ENCODE data around the gene PHACTR3. TPM values are rescaled to one million over a fixed set of nuclear protein-coding genes. Genes with fewer than 3 reads are reported as not detected.

The PHACTR3 gene
- total RNA-seq, 1 experiment from 2014 or later: not detected

DNA sequence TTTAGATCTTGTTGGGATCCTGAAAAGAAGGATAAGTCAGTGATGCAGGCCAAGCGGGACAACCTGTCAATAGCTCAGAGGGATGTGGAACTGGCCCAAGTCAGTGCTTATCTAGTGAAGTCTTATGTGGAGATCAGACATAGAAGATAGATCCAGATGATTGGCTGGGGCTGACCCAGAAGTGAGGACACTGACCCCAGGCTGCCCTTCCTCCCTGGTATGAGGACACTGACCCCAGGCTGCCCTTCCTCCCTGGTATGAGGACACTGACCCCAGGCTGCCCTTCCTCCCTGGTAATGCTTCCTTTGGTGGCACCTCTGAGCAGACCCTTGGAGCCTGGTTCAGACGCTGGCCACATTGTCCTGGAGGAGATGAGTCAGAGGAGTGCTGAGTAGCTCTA is 159.7 kb downstream of the PHACTR3 start:
- TF ChIP-seq, protein P1, sequence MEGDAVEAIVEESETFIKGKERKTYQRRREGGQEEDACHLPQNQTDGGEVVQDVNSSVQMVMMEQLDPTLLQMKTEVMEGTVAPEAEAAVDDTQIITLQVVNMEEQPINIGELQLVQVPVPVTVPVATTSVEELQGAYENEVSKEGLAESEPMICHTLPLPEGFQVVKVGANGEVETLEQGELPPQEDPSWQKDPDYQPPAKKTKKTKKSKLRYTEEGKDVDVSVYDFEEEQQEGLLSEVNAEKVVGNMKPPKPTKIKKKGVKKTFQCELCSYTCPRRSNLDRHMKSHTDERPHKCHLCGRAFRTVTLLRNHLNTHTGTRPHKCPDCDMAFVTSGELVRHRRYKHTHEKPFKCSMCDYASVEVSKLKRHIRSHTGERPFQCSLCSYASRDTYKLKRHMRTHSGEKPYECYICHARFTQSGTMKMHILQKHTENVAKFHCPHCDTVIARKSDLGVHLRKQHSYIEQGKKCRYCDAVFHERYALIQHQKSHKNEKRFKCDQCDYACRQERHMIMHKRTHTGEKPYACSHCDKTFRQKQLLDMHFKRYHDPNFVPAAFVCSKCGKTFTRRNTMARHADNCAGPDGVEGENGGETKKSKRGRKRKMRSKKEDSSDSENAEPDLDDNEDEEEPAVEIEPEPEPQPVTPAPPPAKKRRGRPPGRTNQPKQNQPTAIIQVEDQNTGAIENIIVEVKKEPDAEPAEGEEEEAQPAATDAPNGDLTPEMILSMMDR (conservative IDR thresholded peaks at IDR 0.05): no peak
- Histone ChIP-seq H2BK120ac (ENCODE audit: low read depth, low read length, poor library complexity, severe bottlenecking) (no peak overlapping the region), H4K8ac (replicated peaks; ENCODE audit: insufficient read length, low read depth, low read length) (no peak overlapping the region), H4K91ac (ENCODE audit: insufficient read length, low read depth, low read length) (no peak overlapping the region), H3K9me3 (ENCODE audit: control insufficient read depth, low read depth, low read length) (no peaks in the 10 kb centered on the region), H3K18ac (ENCODE audit: insufficient read length, low read depth, low read length) (no peak overlapping the region), H4K20me1 (ENCODE audit: control insufficient read depth, insufficient read depth, insufficient read length) (no peaks in the 10 kb centered on the region), H3K27ac (ENCODE audit: insufficient read length, low read depth, low read length) (no peak overlapping the region), H4K5ac (ENCODE audit: insufficient read length, low read depth, low read length) (no peak overlapping the region), H3K79me2 (ENCODE audit: insufficient read depth, low read length) (no peaks in the 10 kb centered on the region), H3T11ph (ENCODE audit: low read length) (no peak overlapping the region), H3K4ac (ENCODE audit: low read depth, low read length) (no peak overlapping the region), H3K79me1 (ENCODE audit: insufficient read depth, low read depth, low read length, poor library complexity, severe bottlenecking) (no peaks in the 10 kb centered on the region), H3K14ac (ENCODE audit: insufficient read depth, low read length) (no peak overlapping the region), H2AK5ac (ENCODE audit: insufficient read length, low read length) (no peak overlapping the region), H2BK12ac (ENCODE audit: insufficient read length, low read depth, low read length) (no peak overlapping the region), H3K27me3 (ENCODE audit: insufficient read depth, low read length) (no peaks in the 10 kb centered on the region; the same call in 1 of the 2 replicates), H3K4me2 (ENCODE audit: insufficient read depth, insufficient read length, low read length) (no peak overlapping the region), H3K23ac (ENCODE audit: insufficient read length, low read depth, low read length) (no peak overlapping the region), H3K4me1 (ENCODE audit: insufficient read depth, low read length) (no peaks in the 10 kb centered on the region), H3K56ac (ENCODE audit: insufficient read length, low read depth, low read length) (no peak overlapping the region), H2BK20ac (ENCODE audit: low read depth, low read length, poor library complexity, severe bottlenecking) (no peak overlapping the region), H2AFZ (ENCODE audit: low read length) (no peak overlapping the region), H2BK5ac (ENCODE audit: insufficient read length, low read length) (no peak overlapping the region), H3K23me2 (ENCODE audit: insufficient read length, low read depth, low read length, poor library complexity, severe bottlenecking) (no peaks in the 10 kb centered on the region), H3K9ac (ENCODE audit: extremely low read depth, insufficient read length, low read length) (no peak overlapping the region), H2BK15ac (ENCODE audit: low read depth, low read length) (no peak overlapping the region)
- peaks cover 71% of the 10 kb centered on the region for H3K27me3 Mint-ChIP-seq (ENCODE audit: low read depth)
- no peaks in the 10 kb centered on the region for H3K4me1 Mint-ChIP-seq
- no peak for DNase-seq
- H3K27ac Mint-ChIP-seq: no peak overlapping the region
- peaks cover 0 to 4% (median 0%) of the 10 kb centered on the region in 3 experiments; a peak in 2 of 7 replicates for H3K36me3 Mint-ChIP-seq (ENCODE audit: insufficient read depth in 1 of 3, low read depth in 3 of 3)
- H3K4me3 Mint-ChIP-seq: no peak overlapping the region
- WGBS (ENCODE audit: extremely low coverage, insufficient read length, low lambda C conversion rate): no CpG with 5 or more reads among the region's 2 CpGs
- H3K9me3 Mint-ChIP-seq: peaks cover 6 to 80% of the 10 kb centered on the region in 2 experiments

Measured in H9 (cell line).